HL-60 (cell line): ENCODE results near the gene VNN1.

Experiments
- DNase-seq, 2 experiments: peaks; one replicate each; pipeline ENCODE4 v3.0.0-alpha.2; 2010 to 2020; ENCODE audit warnings: low read depth in 1 of 2, low spot score in 1 of 2
- H3K27ac ChIP-seq: fragments of 250-450 bp; sonication (Bioruptor Pico); replicated peaks from 2 replicates; pipeline ENCODE4 v1.5.1; 2020; ENCODE audit warnings: mild to moderate bottlenecking, moderate library complexity
- H3K27me3 ChIP-seq: fragments of 250-450 bp; sonication (Bioruptor Pico); 2 replicates; pipeline ENCODE4 v1.5.1; 2021; ENCODE audit warnings: mild to moderate bottlenecking, moderate library complexity; ENCODE audit not compliant: insufficient read depth, poor library complexity, severe bottlenecking
- H3K4me3 ChIP-seq: replicated peaks from 2 replicates; pipeline ENCODE4 v1.5.1; 2011; ENCODE audit warnings: mild to moderate bottlenecking, control low read depth, low read length; ENCODE audit not compliant: insufficient read depth
- GABPA ChIP-seq: IDR thresholded peaks from 2 replicates; pipeline ENCODE4 v1.6.1; 2012; ENCODE audit warnings: low read depth
- POLR2AphosphoS5 ChIP-seq: IDR thresholded peaks from 2 replicates; pipeline ENCODE4 v1.6.1; 2012; ENCODE audit warnings: low read depth
- SPI1 ChIP-seq: IDR thresholded peaks from 2 replicates; pipeline ENCODE4 v1.6.1; 2012; ENCODE audit warnings: low read depth, mild to moderate bottlenecking, borderline replicate concordance
- TF ChIP-seq, protein P1 (sequence below): IDR thresholded peaks from one replicate; pipeline ENCODE4 v1.5.1; 2011; ENCODE audit warnings: low read length, control low read depth, inconsistent platforms; ENCODE audit not compliant: insufficient read depth
- TF ChIP-seq, protein P2 (sequence below): IDR thresholded peaks from 2 replicates; pipeline ENCODE4 v1.6.1; 2012; ENCODE audit warnings: low read depth; ENCODE audit not compliant: insufficient replicate concordance

VNN1 gene

DNA sequence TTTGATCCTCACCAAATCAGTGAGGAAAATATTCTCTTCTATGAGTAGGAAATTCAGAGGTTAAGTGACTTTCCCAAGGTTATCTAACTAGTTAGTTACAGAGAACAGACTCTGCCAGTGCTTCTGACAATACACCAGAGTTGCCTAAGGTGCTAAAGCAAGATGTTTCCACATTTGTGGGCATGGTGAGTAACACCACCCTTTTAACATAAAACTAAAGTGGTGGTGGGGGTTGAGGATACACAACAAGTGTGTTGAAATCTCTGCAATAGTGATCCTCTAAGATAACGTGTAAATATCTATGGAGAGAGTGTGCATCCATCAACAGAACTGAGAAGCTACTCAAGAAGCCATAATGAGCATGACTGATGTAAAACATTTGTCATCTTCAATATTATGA is 32.2 kb upstream of the VNN1 start:
- H3K4me3 ChIP-seq, result no peak overlapping the region
- peak overlapping the region; percentile 30; the same call in 1 of the 2 replicates for H3K27ac ChIP-seq
- peak; percentile 61 to 80 for DNase-seq
- TF ChIP-seq POLR2AphosphoS5, result no peak
- TF ChIP-seq, protein P1, sequence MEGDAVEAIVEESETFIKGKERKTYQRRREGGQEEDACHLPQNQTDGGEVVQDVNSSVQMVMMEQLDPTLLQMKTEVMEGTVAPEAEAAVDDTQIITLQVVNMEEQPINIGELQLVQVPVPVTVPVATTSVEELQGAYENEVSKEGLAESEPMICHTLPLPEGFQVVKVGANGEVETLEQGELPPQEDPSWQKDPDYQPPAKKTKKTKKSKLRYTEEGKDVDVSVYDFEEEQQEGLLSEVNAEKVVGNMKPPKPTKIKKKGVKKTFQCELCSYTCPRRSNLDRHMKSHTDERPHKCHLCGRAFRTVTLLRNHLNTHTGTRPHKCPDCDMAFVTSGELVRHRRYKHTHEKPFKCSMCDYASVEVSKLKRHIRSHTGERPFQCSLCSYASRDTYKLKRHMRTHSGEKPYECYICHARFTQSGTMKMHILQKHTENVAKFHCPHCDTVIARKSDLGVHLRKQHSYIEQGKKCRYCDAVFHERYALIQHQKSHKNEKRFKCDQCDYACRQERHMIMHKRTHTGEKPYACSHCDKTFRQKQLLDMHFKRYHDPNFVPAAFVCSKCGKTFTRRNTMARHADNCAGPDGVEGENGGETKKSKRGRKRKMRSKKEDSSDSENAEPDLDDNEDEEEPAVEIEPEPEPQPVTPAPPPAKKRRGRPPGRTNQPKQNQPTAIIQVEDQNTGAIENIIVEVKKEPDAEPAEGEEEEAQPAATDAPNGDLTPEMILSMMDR, result no peak
- TF ChIP-seq GABPA, result no peak
- TF ChIP-seq, protein P2, sequence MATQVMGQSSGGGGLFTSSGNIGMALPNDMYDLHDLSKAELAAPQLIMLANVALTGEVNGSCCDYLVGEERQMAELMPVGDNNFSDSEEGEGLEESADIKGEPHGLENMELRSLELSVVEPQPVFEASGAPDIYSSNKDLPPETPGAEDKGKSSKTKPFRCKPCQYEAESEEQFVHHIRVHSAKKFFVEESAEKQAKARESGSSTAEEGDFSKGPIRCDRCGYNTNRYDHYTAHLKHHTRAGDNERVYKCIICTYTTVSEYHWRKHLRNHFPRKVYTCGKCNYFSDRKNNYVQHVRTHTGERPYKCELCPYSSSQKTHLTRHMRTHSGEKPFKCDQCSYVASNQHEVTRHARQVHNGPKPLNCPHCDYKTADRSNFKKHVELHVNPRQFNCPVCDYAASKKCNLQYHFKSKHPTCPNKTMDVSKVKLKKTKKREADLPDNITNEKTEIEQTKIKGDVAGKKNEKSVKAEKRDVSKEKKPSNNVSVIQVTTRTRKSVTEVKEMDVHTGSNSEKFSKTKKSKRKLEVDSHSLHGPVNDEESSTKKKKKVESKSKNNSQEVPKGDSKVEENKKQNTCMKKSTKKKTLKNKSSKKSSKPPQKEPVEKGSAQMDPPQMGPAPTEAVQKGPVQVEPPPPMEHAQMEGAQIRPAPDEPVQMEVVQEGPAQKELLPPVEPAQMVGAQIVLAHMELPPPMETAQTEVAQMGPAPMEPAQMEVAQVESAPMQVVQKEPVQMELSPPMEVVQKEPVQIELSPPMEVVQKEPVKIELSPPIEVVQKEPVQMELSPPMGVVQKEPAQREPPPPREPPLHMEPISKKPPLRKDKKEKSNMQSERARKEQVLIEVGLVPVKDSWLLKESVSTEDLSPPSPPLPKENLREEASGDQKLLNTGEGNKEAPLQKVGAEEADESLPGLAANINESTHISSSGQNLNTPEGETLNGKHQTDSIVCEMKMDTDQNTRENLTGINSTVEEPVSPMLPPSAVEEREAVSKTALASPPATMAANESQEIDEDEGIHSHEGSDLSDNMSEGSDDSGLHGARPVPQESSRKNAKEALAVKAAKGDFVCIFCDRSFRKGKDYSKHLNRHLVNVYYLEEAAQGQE, result no peak
- TF ChIP-seq SPI1, result no peak
- peaks cover 3% of the 10 kb centered on the region for H3K27me3 ChIP-seq

DNA sequence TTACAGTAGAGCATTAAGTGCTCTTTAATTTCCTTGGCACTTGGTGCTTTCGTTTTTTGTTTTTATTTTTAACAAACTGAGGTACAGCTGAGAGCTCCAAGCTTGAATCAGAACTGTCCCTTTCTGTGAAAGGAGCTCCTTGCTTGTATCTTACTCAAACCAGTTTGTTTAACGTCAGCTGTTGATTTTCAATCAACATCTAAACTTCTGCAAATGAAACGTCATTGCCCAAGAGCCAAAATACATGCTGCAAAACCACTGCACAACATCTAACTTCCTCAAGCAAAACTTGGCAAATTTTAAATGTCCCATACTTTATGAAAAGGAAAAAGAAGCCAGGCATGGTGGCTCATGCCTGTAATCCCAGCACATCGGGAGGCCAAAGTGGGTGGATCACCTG is 28.6 kb upstream of the VNN1 start:
- H3K27me3 ChIP-seq, result no peaks in the 10 kb centered on the region
- no peak overlapping the region for H3K4me3 ChIP-seq
- no peak for TF ChIP-seq SPI1
- TF ChIP-seq, protein P1, result no peak
- TF ChIP-seq, protein P2, result no peak
- TF ChIP-seq GABPA, result no peak
- TF ChIP-seq POLR2AphosphoS5, result no peak
- DNase-seq, result peak in 1 of 2 experiments; percentile 63
- H3K27ac ChIP-seq, result peak overlapping the region; percentile 39

DNA sequence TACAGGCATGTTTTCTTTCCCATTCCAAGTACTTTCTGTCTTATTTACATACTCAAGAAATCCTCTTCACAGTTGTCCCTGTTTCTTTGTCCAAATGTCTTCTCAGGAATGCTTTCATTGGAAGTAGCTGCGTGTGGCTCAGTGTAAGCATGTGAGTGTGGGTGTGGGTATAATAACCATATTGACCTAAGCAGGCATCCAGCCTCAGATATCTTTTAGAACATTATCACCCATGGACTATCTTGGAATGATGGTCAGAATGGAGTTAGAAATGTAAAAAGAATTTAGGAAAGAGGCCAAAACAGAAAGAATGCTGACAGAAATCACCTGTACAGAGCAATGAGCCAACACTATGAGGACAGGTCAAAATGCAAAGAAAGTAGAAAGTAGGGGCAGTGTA is 27.4 kb upstream of the VNN1 start:
- TF ChIP-seq, protein P2, result no peak
- TF ChIP-seq, protein P1, result no peak
- TF ChIP-seq GABPA (no peak), POLR2AphosphoS5 (no peak), SPI1 (no peak)
- Histone ChIP-seq H3K4me3 (no peak overlapping the region), H3K27ac (no peak overlapping the region), H3K27me3 (no peaks in the 10 kb centered on the region)
- no peak for DNase-seq
